ENCODE data around the gene TMEM147.

Gene TMEM147

DNA sequence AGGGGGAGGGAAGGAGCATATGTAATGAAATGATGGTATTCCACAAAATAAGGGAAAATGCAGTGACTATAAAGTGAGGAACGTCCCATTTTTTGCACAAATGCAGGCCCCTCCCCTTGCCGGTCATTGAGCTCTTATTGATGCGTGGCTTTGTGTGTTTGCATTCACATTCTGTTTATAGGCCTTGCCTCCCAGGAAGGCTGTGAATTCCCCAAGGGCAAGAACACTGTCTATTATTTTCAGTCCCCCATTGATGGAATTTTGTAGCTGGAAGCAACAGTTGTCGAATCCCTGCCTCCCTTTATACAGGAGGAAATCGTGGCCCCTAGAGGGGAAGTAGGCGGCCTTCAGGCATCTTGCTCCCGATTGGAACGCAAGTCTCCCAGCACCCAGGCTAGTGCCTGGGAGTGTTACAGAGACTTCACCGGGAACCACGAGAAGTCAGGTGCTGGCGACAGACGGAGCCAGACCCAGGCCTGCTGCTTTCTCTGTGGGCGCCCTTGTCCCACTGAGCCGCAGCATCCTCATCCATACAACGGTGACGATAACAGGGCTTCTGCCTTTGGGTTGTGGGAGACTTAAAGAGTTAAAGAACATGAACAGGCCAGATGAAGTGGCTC lies 24.2 kb upstream of the TMEM147 start:
- no peak for DNase-seq

DNA sequence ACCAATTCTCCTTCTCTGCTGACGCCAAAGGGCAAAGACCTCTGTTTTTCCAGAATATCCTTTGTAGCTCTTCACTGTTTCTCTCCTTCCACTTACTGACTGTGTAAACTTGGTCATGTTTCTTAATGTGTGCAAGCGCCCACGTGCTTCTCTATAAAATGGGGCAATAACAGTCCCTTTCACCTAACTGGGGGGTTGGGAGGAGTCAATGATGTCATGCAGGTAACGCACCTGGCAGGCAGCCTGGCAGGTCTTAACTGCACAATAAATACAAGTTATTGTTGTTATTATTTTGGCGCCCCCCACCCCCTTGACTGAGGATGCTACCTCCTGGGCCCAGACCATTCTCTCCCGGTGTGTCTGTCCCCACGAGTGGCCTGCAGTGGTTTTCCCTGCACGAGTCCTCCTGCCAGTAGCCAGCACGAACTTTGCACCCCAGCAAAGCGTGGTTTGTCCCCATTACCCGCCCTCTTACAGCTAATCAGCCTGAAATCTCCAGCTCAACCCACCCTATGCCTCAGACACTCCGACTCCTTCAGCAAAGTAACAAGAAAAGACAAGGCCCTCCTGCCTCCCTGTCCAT lies 22.6 kb upstream of the TMEM147 start:
- DNase-seq, result no peak

DNA sequence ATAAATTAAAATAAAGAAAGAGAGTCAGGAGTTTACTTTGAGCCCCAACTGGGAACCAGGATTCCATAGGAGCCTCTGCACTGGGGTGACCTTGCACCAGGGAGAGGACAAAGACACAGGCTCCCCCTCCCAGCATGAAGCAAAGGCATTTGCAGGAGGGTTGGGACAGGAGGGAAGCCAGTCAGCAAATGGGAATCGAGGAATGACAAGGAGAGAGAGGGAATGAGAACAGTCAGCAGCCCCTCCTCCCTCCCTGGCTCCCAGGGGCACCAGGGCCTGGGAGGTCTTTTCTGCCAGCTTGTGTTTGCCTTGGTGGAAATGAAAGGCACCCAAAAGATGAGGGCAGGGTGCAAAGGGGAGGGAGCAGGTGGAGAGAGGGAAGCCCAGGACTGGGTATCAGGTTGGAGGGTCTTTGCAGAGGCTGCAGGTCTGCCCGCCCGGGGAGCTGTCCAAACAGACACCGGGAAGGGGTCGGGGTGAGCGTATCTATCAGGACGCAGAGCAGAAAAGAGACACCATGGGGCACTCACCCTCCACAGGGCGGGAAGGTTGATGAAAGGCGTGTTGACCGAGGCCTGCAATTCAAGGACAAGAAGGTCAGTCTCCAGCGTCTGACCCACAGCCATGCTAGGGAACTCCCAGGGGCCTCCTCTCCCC lies 21.1 kb upstream of the TMEM147 start:
- no peak for DNase-seq

DNA sequence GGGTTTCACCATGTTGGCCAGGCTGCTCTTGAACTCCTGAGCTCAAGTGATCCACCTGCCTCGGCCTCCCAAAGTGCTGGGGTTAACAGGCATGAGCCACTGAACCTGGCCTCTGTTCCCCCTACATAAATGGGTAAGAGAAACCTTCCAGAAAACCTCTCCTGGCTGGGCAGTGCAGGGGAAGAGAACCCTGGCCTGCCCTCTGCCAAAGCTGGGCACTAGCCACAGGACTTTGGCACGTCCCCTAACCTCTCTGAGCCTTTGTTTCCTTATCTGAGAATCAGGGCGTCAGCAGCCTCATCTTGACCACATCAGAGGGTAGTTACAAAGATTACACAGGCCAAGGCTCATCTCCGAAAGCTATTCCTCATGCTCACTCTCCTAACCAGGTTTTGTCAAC lies 19.6 kb upstream of the TMEM147 start:
- DNase-seq, result no peak

DNA sequence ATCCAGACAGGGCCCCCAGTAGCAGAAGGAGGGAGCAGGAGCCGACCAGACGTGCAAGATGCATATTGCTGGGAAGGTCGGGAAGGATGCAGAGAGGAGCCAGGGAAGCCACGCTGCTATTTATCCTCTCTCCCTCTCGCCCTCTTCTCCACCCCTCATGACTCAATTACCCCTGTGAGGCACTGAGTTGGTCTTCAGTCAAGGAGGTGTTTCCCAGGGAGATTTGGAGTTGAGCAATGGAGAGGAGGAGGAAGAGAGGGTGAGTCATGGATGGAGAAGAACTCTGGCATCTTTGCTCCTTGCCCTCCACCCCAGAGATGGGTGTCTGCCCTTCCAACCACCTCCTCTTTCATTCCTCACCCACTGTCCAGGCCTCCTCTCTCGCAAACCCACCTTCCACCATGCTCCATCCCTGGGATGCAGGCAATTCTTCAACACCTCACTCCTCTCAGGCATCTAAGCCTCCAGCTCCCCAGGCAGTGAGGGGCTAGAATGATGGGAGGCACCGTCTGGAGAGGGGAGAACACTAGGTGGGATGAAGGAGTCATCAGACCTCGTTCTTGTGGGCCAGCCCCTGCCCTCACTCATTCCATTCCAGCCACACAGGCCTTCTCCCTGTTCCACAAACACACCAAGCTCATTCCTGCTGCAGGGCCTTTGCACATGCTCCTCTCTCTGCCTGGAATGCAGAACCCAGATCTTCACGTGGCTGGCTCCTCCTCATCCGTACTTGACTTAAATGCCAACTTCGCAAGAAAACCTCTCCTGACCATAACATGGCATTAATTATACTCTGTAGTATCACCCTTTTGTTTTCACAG lies 17.0 kb upstream of the TMEM147 start, which contains the start of gene SBSN:
Gene SBSN, minus strand, starts transcription at position 94 of the 821 bp plus-strand sequence. Its CDS starts 30 bp downstream, at position 64.
- no peak for DNase-seq

DNA sequence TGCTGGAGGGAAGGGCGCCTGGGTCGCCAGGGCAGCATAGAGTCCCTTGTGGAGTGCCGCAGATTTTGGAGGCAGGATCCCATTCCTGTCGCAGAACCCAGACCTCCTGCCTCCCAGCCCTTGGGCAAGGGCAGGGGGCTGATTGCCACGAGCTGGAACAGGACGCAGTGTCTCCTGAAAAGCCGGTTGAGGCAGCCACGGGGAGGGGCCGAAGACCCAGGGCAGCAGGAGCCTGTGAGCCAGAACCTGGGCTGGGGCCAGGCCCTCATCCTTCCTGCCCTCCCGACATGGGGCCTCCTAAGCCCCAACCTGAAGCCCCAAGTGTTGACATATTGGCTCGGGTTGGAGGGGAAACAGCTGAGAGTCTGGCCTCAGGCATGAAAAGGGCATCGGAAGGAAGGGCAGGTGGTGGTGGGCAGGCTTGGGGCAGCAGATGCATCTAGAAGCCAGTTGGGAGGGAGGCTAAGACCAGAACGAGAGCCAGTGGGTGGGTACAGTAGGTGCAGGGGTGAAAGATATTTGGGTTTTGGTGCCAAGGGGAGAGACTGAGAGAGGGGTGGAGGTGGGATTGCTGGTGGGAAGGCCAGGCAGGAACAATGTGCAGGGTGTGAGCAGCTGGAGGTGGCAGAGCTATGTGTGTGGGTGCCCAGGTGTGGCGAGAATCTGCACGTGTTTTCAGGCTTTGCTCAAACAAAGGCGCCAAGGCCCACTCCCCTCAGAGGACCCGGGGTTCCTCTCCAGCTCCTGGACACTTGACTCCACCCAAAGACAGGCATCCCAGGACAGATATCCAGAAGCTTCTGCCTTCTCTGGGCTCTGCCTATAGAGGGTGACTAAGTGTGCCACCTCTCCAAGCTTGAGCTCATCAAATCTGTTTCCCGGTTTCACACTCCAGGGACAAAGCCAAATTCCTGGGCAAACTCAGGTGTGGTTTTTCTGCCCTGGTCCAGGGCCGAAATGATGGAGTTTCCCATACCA lies 15.9 kb upstream of the TMEM147 start:
- DNase-seq, result no peak

DNA sequence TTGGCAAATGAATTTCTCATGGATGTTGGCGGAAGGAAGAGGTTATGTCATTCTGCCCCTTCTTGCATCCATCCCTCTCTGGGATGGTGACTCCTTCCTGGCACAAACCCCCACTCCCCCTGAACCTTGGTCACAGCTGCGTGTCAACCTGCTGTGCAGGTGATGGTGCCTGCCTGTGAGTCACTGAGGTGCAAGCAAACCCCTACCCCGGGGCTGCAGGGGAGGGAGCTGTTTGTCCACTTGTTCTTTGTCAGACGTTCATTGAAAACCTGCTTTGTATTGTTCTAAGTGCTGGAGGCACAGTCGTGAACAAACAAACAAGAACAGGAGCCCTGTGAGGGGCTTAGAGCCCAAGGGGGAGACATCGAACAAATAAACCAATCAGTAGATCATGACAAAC lies 14.1 kb upstream of the TMEM147 start:
- DNase-seq, result no peak

DNA sequence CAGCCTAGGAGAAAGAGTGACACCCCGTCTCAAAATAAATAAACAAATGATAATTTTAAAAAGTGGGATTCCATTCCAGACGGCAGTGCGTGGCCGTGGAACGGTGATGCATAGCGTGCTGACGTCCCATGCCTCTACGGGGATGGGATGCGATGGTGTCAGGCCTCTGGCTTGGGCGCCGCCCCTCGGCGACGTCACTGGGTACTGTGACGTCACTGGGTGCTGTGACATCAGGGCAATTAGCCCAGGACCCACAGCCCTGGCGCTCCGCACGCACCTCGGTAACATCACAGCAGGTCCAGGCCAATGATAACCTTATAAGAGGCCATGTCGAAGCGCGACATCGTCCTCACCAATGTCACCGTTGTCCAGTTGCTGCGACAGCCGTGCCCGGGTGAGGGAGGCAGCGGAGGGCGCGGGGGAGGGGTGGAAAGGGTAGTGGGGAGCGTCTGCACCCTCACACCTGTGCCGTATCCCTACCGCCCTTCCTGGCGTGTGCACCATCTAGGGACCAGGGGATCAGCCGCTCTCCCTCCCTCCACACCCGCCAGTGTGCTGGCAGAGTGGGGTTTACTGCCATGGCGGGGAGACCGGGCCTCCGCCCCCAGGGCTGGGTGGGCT lies 12.1 kb upstream of the TMEM147 start, which contains the start of gene GAPDHS:
Gene GAPDHS, plus strand, starts transcription at position 256 of the 621 bp plus-strand sequence. Its CDS starts 72 bp downstream, at position 328.
- DNase-seq, result no peak

DNA sequence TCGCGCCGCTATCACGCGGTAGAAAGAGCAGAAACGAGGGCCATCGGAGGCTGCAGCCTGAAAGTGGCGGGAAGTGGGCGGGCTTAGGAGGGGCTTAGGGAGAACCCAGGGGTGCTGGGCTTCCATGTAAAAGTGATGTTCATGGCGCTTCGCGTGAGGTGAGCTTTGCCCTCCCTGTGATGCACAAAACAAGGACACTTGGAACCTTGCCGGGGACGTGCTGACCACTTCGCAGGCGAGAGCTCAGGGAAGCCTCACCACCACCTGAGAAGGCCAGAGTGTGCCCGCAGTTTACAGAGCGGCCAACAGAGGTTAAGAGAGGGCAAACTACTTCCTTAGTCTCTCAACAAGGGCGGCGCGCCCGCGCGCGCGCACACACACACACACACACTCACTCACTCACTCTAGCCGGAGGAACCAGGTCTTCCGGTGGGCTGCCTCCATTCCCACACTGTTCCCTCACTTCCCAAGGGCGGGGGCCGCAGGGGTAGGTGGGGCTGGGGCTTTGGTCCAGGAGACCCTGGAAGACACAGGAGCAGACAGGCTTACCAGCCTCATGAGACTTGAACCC lies 11.5 kb upstream of the TMEM147 start:
- peak; percentile 25 for DNase-seq

DNA sequence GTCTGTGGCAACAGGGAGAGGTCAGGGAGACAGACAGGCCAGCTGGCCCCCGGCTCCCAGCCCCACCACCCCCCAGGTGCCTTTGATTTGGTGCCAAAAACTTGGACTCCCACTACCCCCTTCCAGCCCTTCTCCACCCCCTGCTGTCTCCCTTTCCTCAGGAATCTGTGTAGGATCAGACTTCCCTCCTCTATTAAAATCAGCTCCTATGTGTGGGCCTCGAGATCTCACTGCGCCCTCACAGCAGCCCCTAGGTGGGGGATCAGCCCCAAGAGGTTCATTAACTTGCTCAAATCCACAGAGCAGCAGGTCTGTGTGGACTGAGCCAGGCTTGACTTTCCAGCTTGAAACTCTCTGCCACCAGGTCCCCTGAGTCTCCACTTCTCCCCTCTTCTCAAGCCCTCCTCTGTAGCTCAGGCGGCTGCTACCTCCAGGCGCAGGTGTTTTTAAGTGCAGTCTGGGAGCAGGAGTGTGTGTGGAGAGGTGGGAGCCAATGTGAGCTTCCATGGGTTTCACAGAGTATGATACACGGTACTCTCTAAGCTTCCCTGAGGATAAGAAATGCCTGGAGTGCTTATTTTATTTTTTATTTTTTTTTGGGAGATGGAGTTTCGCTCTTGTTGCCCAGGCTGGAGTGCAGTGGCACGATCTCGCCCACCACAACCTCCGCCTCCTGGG lies 10.5 kb upstream of the TMEM147 start:
- no peak for DNase-seq

DNA sequence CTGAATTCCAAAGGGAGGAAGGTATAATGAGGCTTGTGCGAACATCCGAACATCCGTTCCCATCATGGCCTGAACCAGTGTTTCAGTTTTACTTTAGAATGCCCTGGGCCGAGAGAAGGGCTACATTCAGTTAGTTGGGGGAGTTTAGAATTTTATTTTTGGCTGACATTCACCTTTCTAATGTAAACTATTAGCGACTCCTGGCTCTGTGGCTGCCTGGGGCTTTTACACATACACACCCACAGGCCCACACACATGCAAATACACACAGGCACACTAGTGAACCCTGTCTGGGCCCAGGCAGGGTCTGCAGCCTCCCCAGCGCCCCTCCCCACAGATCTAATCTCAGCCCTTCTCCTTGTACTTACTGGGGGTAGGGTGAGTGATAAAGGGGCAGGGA lies 6.1 kb upstream of the TMEM147 start:
- no peak for DNase-seq

DNA sequence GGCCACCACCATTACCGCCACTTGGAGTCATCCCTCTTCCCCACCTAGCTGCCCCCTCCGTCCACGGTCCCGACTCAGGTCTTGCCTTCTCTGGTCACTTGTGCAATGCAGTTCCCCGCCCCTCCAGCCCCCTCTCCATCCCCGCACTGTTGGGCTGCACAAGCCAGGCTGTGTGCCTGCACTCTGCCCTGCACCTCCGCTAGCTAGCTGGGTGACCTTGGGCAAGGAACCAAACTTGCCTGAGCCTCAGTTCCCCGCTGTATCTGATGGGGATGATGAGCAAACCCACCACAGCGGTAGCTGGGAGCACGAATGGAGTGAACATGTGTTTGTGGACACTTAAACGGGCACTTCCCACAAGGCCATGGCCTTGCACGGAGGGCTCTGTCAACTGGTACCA lies 5.6 kb upstream of the TMEM147 start:
- no peak for DNase-seq

DNA sequence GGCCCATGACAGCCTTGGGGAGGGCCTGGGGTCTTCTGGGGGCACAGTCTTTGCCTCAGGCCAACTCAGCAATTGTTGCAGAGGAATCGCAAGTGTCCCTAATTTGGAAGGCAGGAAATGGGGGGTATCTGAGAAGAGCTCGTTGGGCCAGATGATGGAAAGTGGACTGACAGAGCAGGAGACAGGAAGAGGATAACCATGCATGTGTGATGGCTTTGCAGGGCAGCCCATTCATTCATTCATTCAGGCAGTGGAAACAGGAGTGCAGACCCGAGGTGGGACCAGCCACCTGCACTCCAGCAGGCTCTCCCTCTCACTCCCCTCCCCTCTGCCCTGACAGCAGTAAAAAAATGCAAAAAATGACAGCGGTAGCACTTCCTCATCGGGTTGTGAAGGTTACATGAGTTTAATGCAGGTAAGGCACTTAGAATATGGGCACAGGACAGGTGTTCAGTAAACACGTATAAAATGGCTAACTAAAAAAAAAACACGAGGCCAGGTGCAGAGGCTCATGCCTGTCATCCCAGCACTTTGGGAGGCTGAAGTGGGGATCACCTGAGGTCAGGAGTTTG lies 5.0 kb upstream of the TMEM147 start:
- DNase-seq, result no peak

DNA sequence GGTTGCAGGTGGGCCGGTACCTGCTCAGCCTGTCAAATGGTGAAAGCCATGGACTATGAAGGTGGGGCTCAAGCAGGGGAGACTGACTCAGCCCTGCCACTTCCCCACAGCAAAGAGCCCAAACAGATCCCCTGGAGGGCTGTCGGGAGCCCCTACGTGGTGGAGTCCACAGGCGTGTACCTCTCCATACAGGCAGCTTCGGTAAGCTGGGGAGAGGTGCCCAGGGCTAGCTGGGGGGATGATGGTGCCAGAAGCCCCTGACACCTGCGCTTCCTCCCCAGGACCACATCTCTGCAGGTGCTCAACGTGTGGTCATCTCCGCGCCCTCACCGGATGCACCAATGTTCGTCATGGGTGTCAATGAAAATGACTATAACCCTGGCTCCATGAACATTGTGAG lies 3.2 kb upstream of the TMEM147 start:
- DNase-seq, result no peak

DNA sequence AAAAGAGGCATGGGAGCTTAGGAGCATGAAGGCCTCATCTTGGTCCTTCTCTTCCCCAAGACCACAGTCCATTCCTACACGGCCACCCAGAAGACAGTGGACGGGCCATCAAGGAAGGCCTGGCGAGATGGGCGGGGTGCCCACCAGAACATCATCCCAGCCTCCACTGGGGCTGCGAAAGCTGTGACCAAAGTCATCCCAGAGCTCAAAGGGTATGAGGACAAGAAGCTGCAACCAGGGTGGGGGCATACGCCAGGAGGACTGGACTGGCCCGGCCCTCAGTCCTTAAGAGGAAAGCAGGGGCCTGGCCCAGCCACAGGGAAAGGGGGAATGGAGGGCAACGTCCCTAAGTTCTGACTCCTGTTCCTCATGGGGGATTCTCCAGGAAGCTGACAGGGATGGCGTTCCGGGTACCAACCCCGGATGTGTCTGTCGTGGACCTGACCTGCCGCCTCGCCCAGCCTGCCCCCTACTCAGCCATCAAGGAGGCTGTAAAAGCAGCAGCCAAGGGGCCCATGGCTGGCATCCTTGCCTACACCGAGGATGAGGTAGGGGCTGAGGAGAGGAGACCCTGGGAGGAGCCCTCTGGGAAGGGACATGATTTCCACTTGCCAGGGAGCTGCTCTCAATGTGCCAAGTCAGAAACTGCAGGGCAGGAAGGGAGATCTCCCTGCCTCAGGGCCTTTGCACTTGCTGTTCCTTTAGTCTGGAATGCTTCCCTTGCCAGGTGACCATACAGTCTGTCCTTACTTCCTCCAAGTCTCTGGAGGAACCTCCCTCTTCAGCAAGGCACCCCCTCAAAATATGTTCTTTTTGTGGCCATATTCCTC lies 1.9 kb upstream of the TMEM147 start:
- no peak for DNase-seq

DNA sequence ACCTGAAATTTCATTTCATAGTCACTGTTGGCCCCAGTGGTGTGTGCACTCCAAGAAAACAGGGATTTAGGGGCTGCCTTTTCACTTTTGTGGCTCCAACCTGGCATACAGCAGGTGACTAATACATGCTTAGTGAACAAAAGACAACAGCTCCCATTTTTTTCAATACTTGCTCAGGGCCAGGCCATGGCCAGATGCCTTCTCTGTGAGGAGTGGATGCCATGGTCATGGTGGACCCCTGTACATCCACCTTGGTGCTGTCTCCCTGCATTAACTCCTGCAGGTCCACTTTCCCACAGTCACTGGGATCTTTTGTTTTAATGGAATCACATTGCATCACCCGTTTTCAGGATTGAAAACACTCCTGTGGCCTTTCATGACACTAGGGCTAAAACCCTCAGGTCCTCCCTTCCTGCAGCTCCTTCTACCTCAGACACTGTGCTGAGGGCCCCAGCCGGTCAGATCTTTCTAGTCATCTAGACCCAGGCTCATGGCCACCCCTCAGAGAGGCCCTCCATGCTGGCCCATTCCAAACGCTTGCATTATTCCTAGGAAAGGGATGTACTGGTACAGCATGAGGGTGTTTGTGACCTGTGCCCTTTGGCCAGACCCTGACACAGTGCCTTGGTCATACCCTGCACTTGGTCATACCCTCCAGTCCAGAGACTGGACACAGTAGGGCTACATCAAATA lies 1.2 kb upstream of the TMEM147 start:
- DNase-seq, result no peak

DNA sequence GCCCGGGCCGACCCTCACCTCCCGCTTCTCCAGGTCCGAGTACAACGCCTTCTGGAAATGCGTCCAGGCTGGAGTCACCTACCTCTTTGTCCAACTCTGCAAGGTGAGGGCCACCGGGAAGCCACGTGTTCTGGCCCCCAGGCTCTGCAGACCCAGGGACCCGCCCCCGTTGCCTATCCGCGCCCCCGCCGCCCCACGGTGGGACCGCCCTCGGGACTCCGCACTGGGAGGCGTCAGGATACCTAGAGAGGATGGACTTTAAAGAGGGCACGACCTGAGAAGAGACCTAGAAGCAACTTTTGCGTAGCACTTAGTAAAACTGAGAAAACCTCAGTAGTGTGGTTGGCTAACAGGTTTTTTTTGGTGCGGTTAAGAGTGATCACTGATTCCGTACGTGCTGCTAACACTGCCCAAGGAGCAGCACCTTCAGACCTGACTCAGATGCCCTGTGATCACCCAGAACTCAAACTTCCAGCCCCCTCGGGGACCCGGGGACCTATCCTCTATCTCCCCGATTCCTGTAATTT lies 492 bp downstream of the TMEM147 start:
- peak; percentile 70 for DNase-seq

DNA sequence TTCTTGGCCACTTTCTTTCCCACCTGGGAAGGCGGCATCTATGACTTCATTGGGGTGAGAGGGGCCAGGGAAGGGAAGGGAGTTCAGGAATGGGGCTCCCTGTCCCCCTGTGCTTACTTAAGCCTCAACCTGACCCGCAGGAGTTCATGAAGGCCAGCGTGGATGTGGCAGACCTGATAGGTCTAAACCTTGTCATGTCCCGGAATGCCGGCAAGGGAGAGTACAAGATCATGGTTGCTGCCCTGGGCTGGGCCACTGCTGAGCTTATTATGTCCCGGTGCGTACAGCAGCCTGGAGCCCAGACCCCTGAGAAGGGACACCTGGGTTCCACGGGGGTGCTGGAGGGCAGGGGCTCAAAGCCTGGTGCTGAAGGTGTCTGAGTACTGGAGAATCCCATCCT lies 1.1 kb downstream of the TMEM147 start:
- DNase-seq, result no peak

All from activated naive CD4-positive, alpha-beta T cell treated with anti-CD3 and anti-CD28 coated beads, Interleukin-2, amount 50 U/mL, for 16 hours (primary cell).